HG02623 (cell line): ENCODE measurements around the gene ADK.
"Not testable (repeated sequence)": the region's sequence is repeated elsewhere in the genome, so short reads cannot be mapped to it uniquely, and the experiment has no call there.

Experiments
- ATAC-seq: cut with Tn5 transposase; IDR thresholded peaks from one replicate; pipeline ENCODE4 v1.9.1; 2021; ENCODE audit warnings: moderate library complexity; ENCODE audit not compliant: unreplicated experiment

ADK gene

DNA sequence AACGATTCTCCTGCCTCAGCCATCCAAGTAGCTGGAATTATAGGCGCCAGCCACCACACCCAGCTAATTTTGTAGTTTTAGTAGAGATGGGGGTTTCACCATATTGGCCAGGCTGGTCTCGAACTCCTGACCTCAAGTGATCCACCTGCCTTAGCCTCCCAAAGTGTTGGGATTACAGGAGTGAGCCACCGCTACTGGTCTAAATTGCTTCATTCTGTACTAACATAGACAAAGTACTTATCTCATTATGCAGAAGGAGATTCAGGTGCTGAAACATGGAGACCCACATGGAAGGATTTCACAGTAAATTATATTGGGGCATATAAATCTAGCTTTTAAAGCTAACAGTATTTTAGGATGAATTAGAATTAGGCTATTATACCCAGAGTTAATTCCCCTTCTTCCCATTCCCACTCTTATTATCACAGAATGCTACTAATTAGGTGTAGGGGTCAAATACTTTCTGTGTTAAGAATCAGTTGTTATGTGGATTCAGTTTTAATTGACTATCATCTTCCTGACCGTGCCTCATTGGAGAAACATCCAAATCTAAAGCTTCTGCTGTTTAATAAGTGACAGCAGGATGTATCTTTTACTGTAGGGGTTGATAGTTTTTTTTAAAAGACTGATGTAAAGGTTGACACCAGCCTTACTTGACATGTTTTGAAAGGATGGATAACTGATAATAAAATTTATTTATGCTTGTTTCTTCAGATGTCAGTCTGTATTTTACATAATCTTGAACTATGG lies 27.2 kb downstream of the ADK start:
- no peak for ATAC-seq

DNA sequence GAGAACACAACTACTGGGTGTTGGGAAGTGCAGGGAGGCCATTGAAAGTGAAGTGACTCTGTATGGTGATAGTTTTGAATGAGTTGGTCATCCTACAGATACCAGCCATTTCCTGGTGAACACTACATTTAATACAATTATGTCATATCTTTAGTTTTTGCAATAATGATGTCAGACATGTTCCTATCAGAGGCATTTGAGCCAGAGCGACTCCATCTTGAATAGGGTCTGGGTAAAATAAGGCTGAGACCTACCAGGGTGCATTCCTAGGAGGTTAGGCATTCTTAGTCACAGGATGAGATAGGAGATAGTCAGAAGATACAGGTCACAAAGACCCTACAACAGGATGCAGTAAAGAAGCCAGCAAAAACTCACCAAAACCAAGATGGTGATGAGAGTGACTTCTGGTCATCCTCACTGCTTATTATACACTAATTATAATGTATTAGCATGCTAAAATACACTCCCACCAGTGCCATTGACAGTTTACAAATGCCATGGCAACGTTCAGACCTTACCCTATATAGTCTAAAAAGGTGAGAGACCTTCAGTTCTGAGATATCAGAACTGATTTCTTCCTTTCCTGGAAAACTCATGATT lies 28.2 kb downstream of the ADK start:
- ATAC-seq: no peak

DNA sequence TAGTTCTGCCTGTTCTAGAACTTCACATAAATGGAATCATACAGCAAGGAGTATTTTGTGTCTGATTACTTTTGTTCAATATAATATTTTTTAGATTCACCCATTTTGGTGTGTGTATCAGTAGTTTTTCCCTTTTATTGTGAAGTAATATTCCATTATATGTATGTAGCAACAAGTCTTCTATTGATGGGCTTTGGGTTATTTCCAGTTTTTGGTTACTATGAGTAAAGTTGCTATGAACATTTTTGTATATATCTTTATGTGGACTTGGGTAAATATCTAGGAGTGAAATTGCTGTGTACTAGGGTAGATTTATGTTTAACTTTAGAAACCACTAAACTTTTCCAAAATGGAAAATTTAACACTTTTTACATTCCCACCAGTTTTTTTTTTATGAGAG lies 35.7 kb downstream of the ADK start:
- no peak for ATAC-seq

DNA sequence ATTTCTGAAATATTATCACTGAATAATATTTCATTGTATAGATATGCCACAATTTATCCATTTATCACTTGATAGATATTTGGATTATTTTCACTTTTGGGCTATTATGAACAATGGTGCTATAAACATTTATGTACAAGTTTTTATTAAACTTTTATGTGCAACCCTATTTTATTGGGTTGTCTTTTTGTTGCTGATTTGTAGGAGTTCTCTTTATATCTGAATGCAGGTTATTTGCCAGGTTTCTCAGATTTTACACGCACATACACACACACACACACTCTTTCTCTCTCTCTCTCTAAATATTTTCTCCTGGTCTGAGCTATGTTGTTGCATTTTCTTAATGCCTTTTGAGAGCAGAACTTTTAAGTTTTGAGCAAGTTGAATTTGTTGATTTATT lies 36.2 kb downstream of the ADK start:
- ATAC-seq: no peak

DNA sequence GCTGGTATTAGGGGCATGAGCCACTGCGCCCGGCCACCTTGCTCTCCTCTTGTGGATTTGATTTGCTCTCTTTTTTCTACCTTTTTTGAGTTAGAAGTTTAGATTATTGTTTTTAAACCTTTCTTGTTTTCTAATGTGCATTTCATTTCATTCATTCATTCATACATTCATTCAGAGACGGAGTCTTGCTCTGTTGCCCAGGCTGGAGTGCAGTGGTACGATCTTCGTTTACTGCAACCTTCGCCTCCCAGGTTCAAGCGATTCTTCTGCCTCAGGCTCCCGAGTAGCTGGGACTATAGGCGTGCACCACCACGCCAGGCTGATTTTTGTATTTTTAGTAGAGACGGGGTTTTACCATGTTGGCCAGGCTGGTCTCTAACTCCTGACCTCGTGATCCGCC lies 37.6 kb downstream of the ADK start:
- not testable (repeated sequence) for ATAC-seq

DNA sequence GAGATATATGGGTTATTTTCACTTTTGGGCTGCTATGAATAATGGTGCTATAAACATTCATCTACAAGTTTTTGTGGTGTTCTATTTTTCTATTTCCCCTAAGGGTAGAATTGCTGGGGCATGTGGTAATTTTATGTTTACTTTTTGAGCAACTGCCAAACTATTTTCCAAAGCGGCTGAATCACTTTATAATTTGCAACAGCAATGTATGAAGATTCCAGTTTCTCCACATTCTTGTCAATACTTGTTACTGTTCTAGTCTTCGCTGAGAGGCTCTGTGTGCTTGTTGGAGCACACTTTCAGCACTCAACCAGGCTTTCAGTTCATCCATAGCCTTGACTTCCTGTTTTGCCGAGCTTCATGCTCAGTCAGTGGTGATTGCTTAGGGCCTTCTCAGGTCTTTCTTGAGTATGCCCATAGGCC lies 39.0 kb downstream of the ADK start:
- peak; percentile 71 for ATAC-seq

DNA sequence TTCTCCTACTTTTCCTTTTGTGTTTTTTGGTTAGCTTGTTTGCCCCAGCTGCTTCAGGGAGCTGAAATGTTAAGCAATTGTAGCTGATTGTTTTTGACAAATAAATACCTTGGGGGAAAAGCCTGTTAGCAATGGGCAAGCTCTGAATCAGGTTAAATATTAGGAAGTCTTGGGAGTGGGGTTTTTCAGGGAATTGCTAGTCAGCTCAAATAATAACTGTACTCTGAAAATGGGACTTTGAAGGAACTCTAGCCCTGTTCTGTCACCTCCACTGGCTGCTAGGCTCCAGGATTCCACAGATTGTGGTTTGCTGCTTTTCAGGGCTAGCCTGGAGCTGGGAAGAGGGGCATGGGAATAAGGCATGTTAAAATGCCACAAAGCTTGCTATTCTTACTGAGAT lies 39.5 kb downstream of the ADK start:
- ATAC-seq: no peak

DNA sequence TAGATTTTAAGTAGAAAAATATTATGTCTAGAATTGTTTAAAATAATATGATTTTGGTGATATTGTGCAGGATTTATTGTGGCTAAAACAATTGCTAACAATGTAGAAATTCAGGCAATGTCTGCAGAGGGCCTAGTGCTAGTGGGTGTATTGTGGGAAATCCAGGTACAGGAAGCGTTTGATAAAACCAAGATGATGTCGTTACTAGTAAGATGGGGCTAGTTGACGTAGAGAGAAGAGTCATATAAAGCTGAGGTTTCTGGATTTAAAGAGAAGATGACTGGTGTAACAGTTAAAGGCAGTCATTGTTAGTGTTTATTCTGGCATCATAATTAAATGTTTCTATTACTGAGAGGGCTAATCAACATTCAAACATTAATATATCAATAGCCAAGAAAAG lies 43.5 kb downstream of the ADK start:
- no peak for ATAC-seq

DNA sequence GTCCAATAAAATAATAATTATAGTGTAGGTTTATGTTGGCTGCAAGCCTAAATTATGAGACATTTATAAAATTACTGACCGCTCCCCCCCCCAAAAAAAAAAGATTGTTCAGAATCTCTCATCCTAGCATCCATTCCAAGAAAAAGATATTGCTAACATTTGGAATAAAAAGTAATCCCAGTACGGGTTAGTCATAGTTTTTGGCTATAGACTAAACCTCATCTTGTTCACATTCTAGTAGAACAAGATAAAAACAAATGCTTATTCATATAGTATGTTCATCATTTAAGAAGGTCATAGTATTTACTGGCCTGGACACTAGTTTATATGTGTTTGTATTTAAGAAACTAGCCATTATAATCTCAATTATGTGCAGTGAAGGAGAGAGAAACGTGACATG lies 44.0 kb downstream of the ADK start:
- no peak for ATAC-seq

DNA sequence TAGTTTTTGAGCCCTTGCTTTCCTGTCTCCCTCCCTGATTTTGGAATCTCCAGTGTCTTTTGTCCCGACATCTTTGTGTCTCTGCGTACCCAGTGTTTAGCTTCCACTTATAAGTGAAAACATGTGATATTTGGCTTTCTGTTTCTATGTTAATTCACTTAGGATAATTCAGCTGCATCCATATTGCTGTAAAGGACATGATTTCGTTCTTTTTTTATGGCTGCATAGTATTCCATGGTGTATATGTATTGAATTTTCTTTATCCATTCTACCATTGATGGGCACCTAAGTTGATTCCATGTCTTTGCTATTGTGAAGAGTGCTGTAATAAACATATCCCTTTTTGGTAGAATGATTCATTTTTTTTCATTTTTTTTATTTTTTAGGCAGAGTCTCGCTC lies 48.3 kb downstream of the ADK start:
- ATAC-seq: no peak

DNA sequence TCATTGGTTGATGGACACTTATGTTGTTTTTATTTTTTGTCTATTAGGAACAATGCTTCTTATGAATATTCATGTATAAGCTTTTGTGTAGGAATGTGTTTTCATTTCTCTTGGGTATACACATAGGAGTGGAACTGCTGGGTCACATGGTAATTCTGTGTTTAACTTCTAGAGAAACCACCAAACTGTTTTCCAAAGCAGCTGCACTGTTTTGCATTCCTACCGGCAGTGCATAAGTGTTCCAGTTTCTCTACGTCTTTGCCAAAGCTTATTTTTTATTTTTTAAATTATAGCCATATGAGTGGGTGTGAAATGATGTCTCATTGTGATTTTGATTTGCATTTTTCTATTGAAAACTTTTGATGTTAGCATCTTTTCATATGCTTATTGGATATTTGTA lies 51.3 kb downstream of the ADK start:
- no peak for ATAC-seq

DNA sequence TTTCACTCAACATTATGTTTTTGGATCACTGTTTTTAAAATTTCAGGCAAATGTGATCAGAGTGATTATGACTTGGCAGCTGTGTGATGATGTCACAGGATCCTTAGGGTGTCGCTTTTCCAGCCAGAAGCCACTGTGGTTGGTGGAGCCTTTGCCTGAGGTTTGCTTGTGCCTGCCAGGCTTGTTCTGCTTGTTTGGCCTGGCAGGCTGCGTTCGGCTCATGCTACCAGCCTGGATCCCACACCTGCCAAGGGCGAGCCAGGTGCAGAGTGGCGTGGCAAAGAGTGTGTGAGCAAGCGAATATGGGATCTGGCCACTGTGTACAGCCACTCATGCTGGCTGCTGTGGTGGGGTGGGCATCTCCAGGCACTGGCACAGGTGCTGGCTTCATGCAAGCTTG lies 55.7 kb downstream of the ADK start:
- no peak for ATAC-seq

DNA sequence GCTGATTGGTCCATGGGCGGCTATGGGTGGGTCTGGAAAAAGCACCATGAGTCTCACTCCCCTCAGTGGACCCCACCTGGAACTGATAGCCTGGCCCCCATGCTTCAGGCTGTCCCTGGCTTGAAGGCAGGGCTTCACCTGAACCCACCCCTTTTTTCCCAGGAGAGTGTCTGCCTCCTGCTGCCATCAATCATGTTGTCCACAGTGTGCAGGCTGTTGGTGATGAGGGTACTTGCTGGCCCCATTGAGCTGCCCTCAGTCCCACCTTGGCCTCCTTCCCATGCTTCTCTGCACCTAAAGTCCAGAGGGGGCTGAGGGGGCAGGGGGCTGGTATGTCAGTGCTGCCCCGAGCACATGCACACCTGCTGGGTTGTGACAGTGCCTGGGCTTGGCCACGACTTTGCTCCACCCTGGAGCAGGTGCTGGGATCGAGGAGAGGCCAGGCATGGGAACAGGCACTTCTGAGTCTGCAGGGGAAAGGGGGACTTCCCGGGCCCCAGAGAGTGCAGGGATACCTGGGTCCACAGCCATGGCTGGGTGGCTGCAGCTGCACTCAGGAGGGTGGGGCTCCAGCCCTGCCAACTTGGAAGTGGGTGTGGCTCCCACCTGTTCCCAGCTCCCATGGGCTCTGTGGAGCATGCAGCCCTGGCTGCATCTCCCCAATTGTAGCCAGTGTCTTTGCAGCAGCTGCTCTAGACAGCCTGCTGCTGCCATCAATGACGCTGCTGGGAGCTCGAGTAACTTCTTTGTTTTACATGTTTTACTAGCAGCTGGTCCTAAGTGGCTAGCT lies 56.9 kb downstream of the ADK start:
- no peak for ATAC-seq

DNA sequence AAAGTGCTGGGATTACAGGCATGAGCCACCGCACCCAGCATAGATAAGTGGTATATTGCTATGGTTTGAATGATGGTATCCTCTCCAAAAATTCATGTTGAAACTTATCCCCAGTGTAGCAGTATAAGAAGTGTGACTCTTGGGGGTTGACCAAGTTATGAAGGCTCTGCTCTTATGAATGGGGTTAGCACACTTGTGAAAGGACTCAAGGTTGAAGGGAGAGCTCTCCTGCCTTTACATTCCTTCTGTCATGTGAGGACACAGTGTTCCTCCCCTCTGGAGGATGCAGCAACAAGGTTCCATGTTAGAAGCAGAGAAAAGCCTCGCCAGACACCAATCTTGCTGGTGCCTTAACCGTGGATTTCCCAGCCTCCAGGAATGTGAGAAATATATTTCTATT lies 58.0 kb downstream of the ADK start:
- ATAC-seq: no peak

DNA sequence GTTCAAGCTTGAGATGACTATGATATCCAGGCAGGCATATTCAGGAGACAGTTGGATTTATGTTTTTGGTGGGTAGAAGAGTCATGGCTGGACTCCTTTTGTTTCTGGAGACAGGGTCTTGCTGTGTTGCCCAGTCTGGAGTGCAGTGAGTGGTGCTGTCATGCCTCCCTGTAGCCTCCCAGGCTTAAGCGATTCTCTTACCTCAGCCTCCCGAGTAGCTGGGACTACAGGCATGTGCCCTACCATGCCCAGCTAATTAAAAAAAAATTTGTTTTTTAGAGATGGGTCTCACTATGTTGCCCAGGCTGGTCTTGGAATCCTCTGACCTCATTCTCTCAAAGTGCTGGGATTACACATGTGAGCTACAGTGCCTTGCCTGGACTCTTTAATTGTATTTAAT lies 62.0 kb downstream of the ADK start:
- no peak for ATAC-seq

DNA sequence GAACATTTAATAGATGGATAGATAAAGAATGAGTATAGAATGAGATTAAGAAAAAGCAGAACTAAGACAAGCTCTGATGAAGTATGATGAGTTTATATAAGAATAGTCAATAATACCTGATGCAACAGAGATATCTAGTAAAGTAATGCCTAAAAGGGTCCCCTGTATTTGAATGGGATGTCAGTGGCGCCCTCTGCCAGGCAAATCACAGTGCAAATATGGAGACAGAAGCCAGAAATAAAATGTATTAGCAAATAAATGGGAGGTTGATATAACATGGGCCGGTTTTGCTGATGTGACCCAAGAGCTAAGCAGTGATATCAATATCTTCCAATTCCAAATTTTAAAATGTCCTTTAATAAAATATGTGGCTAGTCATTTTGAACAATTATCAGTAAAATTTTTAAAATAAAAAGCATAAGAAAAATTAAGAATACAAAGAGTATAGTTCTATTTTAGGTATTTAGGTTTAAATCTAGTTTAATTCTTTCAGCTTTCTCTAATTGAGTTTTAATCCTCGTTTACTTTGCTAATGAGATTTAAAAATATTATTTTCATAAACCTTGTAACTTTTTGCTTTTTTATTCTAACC lies 62.6 kb downstream of the ADK start:
- no peak for ATAC-seq

DNA sequence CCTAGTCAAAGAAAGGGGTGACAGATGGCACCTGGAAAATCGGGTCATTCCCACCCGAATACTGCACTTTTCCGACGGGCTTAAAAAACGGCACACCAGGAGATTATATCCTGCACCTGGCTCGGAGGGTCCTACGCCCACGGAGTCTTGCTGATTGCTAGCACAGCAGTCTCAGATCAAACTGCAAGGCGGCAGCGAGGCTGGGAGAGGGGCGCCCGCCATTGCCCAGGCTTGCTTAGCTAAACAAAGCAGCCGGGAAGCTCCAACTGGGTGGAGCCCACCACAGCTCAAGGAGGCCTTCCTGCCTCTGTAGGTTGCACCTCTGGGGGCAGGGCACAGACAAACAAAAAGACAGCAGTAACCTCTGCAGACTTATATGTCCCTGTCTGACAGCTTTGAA lies 66.1 kb downstream of the ADK start:
- not testable (repeated sequence) for ATAC-seq

DNA sequence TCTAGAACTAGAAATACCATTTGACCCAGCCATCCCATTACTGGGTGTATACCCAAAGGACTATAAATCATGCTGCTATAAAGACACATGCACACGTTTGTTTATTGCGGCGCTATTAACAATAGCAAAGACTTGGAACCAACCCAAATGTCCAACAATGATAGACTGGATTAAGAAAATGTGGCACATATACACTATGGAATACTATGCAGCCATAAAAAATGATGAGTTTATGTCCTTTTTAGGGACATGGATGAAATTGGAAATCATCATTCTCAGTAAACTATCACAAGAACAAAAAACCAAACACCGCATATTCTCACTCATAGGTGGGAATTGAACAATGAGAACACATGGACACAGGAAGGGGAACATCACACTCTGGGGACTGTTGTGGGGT lies 71.4 kb downstream of the ADK start:
- ATAC-seq: not testable (repeated sequence)

DNA sequence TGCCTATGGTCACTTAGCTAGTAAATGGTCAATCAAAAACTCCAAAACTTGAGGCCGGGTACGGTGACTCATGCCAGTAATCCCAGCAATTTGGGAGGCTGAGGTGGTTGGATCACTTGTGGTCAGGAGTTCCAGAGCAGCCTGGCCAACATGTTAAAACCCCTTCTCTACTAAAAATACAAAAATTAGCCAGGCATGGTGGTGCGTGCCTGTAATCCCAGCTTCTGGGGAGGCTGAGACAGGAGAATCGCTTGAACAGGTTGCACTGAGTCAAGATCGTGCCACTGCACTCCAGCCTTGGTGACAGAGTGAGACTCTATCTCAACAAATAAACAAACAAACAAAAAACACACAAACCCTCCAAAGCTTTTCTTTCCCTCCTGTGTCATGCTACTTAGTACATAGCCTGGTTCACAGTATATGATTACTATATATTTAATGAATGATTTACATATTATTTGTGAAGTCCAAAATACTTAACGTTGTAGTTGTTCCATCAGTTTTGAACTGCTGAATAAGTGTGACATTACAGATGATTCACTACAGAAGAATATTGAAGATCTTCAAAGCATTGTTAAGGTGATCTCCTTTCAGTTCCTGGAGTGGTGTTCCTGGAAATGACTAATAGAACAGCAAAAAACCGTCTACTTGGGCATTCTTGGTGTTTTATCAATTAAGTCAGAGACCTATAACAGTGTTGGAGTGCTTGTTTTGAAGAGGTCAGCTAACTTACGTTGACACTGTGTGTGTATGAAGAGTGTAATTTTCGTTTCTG lies 72.9 kb downstream of the ADK start:
- ATAC-seq: no peak

DNA sequence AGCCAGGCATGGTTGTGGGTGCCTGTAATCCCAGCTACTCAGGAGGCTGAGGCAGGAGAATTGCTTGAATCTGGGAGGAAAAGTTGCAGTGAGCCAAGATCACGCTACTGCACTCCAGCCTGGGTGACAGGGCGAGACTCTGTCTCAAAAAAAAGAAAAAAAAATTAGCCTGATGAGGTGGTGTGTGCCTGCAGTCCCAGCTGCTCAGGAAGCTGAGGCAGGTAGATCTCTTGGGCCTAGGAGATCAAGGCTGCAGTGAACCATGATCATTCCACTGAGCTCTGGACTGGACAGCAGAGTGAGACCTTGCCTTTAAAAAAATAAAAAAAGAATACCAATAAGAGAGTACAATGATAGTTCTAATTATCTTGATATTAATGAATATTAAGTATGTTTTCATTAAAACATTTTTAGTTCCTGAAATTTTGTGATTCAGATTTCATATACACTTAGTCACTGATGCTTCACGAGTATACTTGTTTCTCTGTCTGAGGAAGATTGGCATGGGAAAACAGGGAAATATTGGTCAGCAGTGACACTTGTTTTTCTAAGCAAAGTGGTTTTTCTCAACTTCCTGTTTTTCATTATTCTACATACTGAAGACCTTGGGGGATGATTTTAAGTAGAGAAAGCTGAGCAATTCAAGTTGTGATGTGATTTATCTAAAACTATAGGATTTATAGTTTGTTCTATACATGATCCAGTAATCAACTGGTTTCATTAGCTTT lies 76.8 kb downstream of the ADK start:
- no peak for ATAC-seq
